Motor neuron (in vitro differentiated cells): ENCODE data around the gene CKAP2. TPM values are rescaled to one million over a fixed set of nuclear protein-coding genes. Genes with fewer than 3 reads are reported as not detected.
"Not testable (repeated sequence)": the region's sequence is repeated elsewhere in the genome, so short reads cannot be mapped to it uniquely, and the experiment has no call there.

Experiments
- ATAC-seq, 8 experiments: fragments of 200-7000 bp; cut with Tn5 transposase; replicated peaks in 6 of 8; 2 replicates each; pipeline ENCODE4 v1.8.0; 2021; ENCODE audit warnings: mild to moderate bottlenecking in 8 of 8, moderate library complexity in 8 of 8
- H3K27ac ChIP-seq, 2 donors: fragments of 250-450 bp; sonication (Bioruptor Pico); 2 replicates each; pipeline ENCODE4 v1.9.0; 2021; ENCODE audit warnings: antibody characterized with exemption in 2 of 2, mild to moderate bottlenecking in 2 of 2, moderate library complexity in 1 of 2
- H3K4me1 ChIP-seq, 2 donors: fragments of 250-450 bp; sonication (Bioruptor Pico); replicated peaks in 1 of 2; 2 replicates each; pipeline ENCODE4 v1.6.1; 2021; ENCODE audit warnings: antibody characterized with exemption in 2 of 2, mild to moderate bottlenecking in 2 of 2, moderate library complexity in 1 of 2
- H3K4me3 ChIP-seq, 5 donors: fragments of 250-450 bp; sonication (Bioruptor Pico); 2 replicates each; pipeline ENCODE4 v1.9.0; 2021; ENCODE audit warnings: antibody characterized with exemption in 5 of 5, mild to moderate bottlenecking in 5 of 5, moderate library complexity in 4 of 5
- WGBS, 10 experiments: fragments of 450-650 bp; shearing (Covaris generic); methylation state at CpG; one replicate each; pipeline ENCODE4 v1.0.0; 2022; 5-methylcytosine and 5-hydroxymethylcytosine counted together
- in situ Hi-C, 9 experiments: fragments of 400-800 bp; cut with MboI; loops; one replicate each; pipeline ENCODE4 v1.15.0; 2021; ENCODE audit warnings: low sequenced_read_pairs in 9 of 9, low pct_unique_long_range_greater_than_20kb in 2 of 9; ENCODE audit not compliant: unreplicated experiment in 9 of 9
- total RNA-seq, 8 experiments: library from RNA; unstranded; fragments of 300-600 nt; gene quantifications; 2 replicates each; pipeline versions ENCODE4 v1.2.3 to v1.2.4, GENCODE V29; 2022

Gene CKAP2
- total RNA-seq, 8 experiments from 2014 or later: 12.9 to 87.3 (median 22.1) TPM

GRCh38 chr13:52461265-52461664, 6.0 kb downstream of the CKAP2 start:
- ATAC-seq: no peak
- Histone ChIP-seq H3K4me1 (peaks cover 5% of the 10 kb centered on the region in 2 donors), H3K27ac (no peak overlapping the region), H3K4me3 (no peak overlapping the region)
- WGBS, 10 experiments: 75 to 100% (median 92%) methylated on average over 1 to 3 of the region's 3 CpGs; no CpG with 5 or more reads in 3 of the 10 experiments
- in situ Hi-C loops: no loop called here

- 67 to 97% (median 88%) methylated on average over 1 to 4 of the region's 4 CpGs for WGBS, 10 experiments
- Histone ChIP-seq H3K4me3 (no peak overlapping the region), H3K27ac (no peak overlapping the region), H3K4me1 (peaks cover 0 to 3% of the 10 kb centered on the region in 2 donors)
- no peak for ATAC-seq
- in situ Hi-C loops: no loop called here
Observed at GRCh38 chr13:52463526-52463925, 8.2 kb downstream of the CKAP2 start.

GRCh38 chr13:52468487-52468886, 13.2 kb downstream of the CKAP2 start:
- ATAC-seq, H3K4me3 ChIP-seq, H3K27ac ChIP-seq, H3K4me1 ChIP-seq, in situ Hi-C loops: not testable (repeated sequence)
- 60 to 100% (median 100%) methylated on average over 1 to 2 of the region's 2 CpGs for WGBS, 10 experiments

DNA sequence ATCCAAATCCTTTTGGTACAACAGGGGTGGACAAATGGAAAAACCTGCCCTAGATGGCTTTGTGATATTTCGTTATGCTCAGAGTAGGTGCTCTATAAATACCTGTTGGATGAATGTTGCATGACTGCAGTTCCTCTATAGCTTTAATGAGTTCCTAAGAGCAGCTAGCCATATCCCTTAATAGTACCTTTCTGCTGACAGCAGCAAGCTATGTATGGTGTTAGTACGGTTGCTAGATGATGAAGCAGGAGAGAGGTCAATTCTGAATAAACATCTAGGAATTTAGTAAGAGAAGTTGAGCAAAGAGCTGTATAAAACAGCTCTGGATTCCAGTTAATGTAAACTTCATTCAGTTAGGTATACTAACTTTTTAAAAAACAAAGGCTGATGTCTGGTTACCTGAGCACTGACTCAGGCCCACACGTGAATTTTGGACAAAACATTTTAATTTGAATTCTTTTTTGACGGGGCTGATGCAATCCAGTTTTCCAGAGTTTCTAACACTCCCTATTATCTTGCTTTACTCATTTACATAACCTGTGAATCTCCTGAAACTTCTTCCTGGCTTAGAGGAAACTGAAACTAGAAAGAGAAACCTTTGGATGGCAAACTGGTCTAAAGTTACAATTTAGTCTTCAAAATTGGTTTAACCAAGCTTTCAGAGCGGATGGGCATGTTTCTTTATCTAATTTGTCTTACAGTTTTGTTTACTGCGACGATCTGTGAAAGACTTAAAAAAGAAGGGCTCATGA, 25.6 kb downstream of the CKAP2 start:
- H3K4me3 ChIP-seq, H3K4me1 ChIP-seq, in situ Hi-C loops, H3K27ac ChIP-seq: not testable (repeated sequence)
- WGBS, 10 experiments: 80 to 100% (median 84%) methylated on average over 1 to 4 of the region's 7 CpGs; no CpG with 5 or more reads in 5 of the 10 experiments
- ATAC-seq: peak in 2 of 8 experiments; percentile 32 to 74

DNA sequence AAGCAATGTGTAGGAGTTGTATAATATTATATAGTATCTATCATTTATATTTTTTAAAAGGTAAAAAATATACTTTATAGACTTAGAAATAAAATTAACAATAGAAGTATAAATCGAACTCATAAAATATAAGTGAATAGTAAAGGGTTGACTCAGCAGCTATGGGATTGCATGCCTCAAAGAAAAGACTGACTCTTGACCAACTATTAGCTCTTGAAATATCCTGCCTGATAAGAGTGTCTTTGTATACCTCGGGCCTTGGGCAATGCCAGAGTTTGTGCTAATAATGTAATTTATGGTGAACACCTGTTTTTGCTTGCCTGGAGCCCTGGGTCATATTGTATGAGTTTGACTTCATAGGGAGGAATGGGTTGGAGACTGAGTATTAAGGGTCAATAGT, 31.8 kb downstream of the CKAP2 start:
- not testable (repeated sequence) for H3K4me3 ChIP-seq, H3K27ac ChIP-seq
- WGBS, 10 experiments: 20 to 71% (median 60%) methylated on average over 1 of the region's 2 CpGs; no CpG with 5 or more reads in 5 of the 10 experiments

DNA sequence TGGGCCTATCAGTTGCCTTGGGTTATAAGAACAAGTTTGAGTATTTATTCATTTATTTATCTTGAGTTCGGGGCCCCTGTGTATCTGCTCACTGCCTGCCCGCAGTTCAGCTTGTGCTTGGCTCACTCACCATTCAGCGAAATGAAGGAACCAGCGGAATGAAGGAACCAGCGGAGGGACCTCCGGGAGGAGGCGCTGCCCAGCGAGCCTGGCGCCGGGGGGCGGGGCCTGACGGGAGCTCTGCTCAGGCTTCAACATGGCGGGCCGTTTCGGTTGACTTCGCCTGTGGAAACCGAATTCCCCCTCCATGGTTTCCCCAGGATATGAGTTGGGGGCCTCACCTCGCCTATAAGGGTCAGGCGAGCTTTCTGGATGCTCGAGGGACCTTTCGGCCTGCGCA, 33.5 kb downstream of the CKAP2 start:
- H3K27ac ChIP-seq, in situ Hi-C loops, H3K4me1 ChIP-seq, ATAC-seq, H3K4me3 ChIP-seq: not testable (repeated sequence)
- no CpG with 5 or more reads among the region's 22 CpGs for WGBS, 10 experiments

More for the DNA sequence above, 31.8 kb downstream of the CKAP2 start:
- H3K4me1 ChIP-seq, ATAC-seq, in situ Hi-C loops: not testable (repeated sequence)

- ATAC-seq: peak in 2 of 8 experiments; percentile 59 to 65
- no CpG with 5 or more reads among the region's 5 CpGs for WGBS, 10 experiments
- H3K4me1 ChIP-seq, H3K27ac ChIP-seq, H3K4me3 ChIP-seq, in situ Hi-C loops: not testable (repeated sequence)
Observed at GRCh38 chr13:52491015-52491414, 35.7 kb downstream of the CKAP2 start.

DNA sequence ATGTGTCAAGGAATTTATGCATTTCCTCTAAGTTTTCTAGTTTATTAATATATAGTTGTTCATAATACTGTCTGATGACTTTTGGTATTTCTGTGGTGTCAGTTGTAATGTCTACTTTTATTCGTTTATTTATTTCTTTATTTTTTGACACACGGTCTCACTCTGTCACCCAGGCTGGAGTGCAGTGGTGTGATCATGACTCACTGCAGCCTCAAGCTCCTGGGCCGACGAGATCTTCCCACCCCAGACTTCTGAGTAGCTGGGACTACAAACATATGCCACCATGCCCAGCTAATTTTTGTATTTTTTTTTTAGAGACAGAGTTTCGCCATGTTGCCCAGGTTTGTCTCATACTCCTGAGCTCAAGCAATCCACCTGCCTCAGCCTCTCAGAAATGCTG, 39.0 kb downstream of the CKAP2 start:
- H3K27ac ChIP-seq, H3K4me1 ChIP-seq, H3K4me3 ChIP-seq, in situ Hi-C loops: not testable (repeated sequence)
- no CpG with 5 or more reads among the region's 5 CpGs for WGBS, 10 experiments
- peak in 2 of 8 experiments; percentile 50 to 80 for ATAC-seq

GRCh38 chr13:52497979-52498378, 42.7 kb downstream of the CKAP2 start:
- H3K4me1 ChIP-seq, H3K4me3 ChIP-seq, in situ Hi-C loops, H3K27ac ChIP-seq, ATAC-seq: not testable (repeated sequence)
- WGBS, 10 experiments: no CpG with 5 or more reads among the region's 3 CpGs

DNA sequence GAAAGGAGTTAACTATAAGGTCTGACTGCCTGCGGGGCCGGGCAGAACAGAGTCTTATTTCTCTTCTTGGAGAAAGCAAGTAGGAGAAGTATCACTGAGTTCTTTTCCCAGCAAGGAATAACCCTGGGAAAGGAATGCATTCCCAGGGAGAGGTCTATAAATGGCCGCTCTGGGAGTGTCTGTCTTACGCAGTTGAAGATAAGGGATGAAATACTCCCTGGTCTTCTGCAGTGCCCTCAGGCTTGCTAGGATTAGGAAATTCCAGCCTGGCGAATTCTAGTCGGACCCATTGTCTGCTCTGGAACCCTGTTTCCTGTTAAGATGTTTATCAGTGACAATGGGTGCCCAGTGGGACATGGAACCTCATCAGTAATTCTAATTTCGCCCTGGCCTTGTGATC, 47.0 kb downstream of the CKAP2 start:
- in situ Hi-C loops: not testable (repeated sequence)

DNA sequence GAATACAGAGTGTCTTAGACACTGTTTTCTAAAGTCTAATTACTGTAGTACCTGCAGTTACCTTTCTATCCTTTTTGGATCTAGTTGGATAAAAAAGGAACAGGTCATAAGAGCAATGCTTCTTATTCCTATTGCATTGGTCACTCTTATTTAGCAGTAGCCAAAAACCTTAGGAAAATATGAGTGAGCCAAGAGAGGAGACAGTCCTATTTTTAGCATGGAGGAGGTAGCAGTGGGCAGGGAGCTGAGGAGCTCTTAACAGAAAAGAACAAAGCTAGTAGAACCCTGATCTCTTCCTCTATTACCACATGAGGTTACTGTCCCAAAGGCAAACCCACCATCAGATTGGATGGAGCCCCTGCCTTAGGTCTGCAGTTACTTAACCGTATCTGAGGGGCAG, 50.6 kb downstream of the CKAP2 start:
- ATAC-seq, H3K4me1 ChIP-seq, H3K27ac ChIP-seq, in situ Hi-C loops, H3K4me3 ChIP-seq: not testable (repeated sequence)
- no CpG with 5 or more reads among the region's 1 CpG for WGBS, 10 experiments

More for the DNA sequence above, 47.0 kb downstream of the CKAP2 start:
- 0 to 92% (median 76%) methylated on average over 1 to 5 of the region's 7 CpGs; no CpG with 5 or more reads in 6 of the 10 experiments for WGBS, 10 experiments
- not testable (repeated sequence) for H3K4me3 ChIP-seq, H3K4me1 ChIP-seq, H3K27ac ChIP-seq, ATAC-seq

DNA sequence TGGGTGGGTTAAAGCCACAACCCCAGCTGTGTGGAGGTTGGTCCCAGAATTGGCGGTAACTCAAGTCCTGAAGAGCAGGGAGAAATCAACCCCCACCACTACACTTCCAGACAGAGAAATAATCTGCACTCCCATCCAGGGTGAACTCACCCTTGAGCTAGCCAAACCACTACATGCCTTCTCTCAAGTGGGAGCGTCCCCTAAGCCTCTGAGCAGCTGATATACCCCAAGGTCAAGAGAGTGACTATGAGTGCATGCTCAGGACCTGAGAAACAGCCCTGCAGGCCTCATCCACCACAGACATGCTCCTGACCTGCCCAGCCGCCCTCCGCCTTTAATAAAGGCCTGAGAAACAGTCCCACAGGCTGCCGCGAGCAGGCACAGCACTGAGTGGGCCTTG, 54.3 kb downstream of the CKAP2 start:
- ATAC-seq: peak in 1 of 8 experiments; percentile 8
- H3K4me3 ChIP-seq, in situ Hi-C loops, H3K27ac ChIP-seq, H3K4me1 ChIP-seq: not testable (repeated sequence)
- WGBS, 10 experiments: no CpG with 5 or more reads among the region's 6 CpGs

- no CpG with 5 or more reads among the region's 3 CpGs for WGBS, 10 experiments
- H3K4me3 ChIP-seq, ATAC-seq, H3K27ac ChIP-seq, in situ Hi-C loops, H3K4me1 ChIP-seq: not testable (repeated sequence)
Observed at GRCh38 chr13:52510221-52510797, 55.0 kb downstream of the CKAP2 start.

DNA sequence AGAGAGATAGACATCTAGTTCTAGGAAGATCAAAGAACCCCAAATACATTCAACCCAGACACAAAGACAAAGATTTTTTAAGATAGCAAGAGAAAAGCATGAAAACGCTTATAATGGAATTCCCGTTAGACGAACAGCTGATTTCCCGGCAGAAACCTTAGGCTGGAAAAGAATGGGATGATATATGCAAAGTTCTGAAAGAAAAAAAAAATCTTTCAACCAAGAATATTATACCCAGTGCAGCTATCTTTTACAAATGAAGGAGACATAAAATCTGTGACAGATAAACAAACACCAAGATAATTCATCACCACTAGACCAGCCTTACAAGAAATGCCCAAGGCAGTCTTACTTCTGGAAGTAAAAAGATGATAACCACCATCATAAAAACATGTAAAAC, 56.3 kb downstream of the CKAP2 start:
- H3K4me1 ChIP-seq, H3K4me3 ChIP-seq, in situ Hi-C loops, ATAC-seq, H3K27ac ChIP-seq: not testable (repeated sequence)
- WGBS, 10 experiments: no CpG with 5 or more reads among the region's 4 CpGs
